Fibroblast of skin of back (primary cell): ENCODE measurements around the gene SULF2.
"Not testable (repeated sequence)": the region's sequence is repeated elsewhere in the genome, so short reads cannot be mapped to it uniquely, and the experiment has no call there.

Experiments
- DNase-seq: peaks from one replicate; pipeline ENCODE4 v3.0.0-alpha.2; 2013

SULF2 gene

DNA sequence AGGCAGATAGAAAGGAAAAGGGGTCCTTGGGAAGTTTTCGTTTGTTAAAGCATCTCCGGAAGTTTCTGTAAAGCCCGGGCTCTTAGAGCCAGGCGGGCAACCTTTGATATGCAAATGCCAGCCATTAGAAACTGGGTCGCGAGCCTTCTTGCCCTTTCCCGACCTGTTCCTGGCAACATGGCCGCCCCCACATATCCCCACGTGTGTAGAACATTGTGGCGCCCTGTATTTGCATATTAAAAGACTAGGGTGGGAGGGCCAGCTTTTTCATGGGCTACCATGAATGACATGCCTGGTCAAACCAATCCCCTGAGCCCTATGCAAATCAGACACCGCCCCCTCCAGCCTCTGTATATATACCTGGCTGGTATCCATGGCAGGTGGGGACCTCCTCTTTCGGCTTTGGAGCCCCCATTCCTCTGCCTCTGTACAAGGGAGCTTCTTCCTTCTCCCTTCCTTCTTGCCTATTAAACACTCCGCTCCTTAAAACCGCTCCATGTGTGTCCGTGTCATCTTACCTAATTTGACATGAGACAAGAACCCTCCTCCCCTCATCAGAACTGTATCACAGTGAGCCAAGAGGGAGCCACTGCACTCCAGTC is 19.0 kb upstream of the SULF2 start:
- DNase-seq: not testable (repeated sequence)

DNA sequence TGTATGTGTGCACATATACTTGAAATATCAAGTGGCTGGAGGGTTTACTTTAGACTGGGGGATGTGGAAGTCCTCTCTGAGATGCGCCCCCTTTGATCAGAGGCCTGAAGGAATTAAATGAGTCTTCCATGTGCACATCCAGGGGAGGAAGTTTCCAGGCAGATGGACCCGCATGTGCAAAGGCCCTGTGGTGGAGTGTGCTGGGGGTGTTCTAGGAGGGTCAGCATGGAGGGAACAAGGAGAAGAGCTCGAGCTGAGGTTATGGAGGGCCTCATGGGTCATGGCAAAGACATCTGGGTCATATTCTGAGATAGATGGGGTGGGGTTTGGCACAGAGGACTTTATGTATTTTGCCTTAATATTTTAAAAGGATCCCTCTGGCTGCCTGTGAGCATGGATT is 17.7 kb upstream of the SULF2 start:
- no peak for DNase-seq

DNA sequence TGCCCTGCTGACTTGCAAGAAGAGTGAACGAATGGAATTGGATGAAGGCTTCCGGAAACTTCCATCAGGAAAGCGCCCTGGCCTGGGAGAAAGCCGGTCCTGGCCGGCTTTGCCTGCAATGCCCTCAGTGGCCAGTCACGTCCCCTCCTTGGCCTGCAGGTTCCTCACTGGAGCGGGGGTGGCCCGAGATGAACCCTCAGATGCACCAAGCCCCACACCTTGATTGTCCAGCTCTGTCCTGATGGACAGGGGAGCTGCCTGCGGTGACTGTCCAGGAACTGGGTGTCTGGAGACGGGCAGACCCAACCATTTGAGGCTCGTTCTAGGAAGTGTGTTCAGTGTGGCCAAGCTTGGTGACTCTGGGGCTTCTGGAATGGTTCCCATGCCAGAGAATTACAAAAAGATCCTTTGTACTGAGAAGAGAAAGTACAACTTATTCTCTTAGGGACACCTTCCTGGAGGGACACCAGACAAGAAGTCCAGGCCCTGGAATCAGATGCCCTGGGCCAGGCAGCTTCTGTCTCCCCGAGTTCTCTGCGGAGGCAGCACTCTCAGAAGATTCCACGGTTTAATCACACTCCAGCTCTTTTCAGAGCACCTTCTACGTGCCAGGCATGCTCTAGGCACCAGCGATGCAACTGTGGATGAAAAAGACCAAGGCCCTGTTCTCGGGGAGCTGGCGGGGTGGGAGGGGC is 17.1 kb upstream of the SULF2 start:
- DNase-seq: no peak

DNA sequence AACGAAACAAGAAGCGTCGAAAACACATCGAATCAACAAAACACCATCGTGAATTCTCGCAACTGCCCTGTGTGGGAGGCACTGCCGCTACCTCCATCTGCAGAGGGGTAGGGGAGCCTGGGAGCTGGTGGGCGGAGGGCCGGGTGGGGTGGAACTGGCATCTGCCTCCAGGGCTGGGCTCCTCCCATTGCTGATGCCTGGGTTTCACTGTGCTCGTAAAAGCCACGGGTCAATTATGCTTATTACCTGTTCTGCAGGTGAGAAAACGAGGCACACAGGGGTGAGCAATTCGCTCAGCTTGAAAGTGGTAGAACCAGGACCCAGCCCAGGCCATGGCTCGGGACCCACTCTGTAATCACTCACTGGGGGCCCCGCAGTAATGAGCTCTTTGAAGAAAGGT is 16.5 kb upstream of the SULF2 start:
- no peak for DNase-seq

DNA sequence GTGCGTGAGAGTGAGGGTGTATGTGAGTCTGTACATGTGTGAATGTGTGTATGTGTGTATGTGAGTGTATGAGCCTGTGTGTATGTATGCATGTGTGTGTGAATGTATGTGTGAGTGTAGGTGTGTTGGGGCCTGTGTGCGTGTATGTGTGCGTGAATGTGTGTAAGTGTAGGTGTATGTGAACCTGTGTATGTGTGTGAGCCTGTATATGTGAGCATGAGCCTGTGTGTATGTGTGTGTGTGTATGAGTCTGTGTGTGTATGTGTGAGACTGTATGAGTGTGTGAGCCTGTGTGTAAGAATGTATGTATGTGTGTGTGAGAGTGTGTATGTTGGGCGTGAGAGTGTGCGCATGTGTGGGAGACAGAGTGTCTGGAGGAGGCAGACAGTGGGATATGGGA is 15.8 kb upstream of the SULF2 start:
- no peak for DNase-seq

DNA sequence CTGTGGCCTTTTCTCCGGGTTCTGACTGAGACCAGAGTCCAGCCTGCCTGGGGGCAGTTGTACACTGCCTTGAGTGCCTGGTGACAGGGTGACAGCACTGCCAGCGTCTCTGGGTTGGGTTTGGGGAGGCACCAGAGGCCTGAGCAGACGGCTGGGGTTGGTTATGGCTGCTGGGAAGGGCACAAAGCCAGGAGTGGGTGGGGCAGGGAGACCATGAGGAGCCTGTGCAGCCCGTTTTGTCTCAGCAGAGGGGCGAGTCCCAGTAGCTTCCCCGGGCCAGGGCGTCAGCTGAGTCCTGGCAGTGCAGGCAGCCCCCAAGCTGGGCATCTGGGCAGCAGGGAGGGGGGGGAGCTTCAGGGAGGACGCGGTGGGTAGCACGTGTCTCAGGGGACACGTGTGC is 15.3 kb upstream of the SULF2 start:
- DNase-seq: no peak

DNA sequence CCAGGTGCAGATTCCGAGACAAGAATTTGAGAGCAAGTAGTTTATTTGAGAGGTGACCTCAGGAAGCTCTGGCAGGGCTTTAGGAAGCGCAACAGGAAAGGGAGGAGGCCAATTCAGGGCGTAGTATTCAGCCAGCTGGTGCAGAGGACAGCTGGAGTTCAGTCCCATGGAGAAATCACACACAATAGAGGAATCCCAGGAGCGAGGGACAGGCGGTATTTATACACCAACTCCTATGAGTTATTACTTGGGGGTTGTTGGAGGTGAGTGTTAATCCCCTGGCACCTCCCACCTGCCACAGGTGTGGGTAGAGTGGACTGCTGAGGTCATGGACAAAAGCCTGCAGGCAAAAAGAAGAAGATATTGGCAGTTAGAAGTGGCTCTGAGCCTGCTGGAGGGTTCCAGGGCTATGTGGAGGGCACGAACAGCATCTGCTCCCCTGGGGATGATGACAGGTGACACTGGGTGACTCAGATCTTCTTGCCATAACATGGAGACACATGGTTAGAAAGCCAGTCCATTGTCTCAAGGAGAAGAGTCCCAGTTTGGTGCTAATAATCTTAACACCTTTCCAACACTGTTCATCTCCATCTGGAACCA is 13.9 kb upstream of the SULF2 start:
- DNase-seq: no peak

DNA sequence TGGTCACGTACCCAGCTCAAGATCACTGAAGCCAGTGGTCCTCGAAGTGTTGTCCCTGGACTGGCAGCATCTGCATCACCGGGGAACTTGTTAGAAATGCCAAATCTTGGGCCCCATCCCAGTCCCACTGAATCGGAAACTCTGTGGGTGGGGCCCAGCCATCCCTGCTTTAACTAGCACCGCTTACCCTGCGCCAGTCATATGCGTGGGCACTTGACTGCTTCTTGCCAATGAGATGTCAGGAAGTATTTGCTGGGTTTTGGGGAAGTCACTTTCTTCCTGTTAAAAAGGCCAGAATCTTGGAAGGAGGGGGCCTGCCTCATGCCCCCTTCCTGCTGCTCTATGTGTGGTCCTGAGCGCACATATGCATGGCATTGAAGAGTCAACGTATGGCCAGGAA is 11.7 kb upstream of the SULF2 start:
- no peak for DNase-seq

DNA sequence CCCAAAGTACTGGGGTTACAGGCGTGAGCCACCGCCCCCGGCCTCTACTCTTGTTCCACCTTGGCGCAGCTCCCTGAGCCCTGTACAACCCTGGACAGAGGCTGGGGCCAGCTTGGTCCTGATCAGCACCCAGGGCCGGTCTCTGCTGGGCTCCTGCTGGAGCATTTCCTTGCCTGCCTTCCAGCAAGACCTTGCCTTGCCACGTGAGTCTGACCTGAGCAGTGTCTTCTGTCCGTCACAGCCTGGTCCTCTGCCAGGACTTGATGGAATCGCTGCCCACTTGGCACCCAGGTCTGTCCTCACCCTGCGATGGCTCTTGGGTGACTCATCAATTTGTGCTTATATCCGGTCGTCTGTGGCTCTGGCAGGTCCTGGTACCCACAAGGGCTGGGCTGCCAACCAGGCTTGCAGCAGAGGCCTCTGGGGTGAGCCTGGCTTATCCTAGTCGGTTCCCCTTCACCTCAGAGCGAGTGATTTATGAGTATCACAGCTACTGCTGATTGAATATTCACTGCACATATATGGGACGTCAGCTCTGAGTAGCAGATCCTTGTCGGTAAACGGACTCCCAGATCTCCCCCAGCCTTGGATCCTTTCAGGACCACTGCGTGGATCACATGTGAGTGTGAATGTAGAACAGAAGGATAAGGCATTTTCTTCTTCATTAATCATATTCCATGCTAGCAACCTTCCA is 10.1 kb upstream of the SULF2 start:
- DNase-seq: no peak

DNA sequence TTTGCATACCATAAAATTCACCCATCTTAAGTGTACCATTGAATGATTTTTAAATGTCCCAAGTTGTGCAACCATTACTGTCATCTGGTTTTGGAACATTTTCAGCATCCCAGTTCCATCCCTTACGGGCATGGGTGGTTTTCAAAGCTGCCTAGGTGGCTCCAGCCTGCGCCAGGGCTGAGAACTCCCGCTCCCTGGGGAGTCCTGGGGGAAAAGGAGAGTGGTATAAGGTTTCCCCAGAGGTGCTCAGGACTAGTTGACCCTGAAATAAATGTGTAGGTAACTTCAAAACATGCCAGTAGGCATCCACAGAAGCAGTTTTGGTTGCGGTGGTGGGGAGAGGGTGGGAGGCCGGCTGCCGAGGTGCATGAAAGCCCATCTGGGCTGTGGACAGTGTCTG is 9.0 kb upstream of the SULF2 start:
- DNase-seq: not testable (repeated sequence)

DNA sequence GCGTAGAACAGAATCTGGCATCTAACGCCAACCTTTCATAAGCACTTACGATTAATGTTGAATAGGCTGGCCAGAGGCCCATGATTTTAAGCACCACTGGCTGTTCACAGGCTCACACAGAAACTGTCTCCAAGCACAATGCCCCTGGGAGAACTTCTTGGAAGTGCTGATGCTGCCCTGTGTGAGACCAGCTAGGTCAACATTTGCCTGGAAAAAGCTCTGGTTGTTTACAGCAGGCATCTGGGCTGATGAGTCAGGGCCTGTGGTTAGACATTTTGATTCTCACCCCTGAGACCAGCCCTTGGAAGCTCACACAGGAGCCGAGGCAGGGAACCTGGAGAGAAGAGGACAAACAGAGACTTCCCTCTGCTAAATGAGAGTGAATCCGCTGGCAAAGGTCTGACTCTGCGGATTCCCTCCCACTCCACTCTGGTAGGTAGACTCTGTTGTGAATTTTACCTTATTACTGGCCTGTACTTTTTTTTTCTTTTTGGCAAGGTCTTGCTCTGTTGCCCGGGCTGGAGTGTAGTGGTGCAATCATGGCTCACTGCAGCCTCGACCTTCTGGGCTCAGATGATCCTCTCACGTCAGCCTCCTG is 6.8 kb upstream of the SULF2 start:
- peak; percentile 96 for DNase-seq

DNA sequence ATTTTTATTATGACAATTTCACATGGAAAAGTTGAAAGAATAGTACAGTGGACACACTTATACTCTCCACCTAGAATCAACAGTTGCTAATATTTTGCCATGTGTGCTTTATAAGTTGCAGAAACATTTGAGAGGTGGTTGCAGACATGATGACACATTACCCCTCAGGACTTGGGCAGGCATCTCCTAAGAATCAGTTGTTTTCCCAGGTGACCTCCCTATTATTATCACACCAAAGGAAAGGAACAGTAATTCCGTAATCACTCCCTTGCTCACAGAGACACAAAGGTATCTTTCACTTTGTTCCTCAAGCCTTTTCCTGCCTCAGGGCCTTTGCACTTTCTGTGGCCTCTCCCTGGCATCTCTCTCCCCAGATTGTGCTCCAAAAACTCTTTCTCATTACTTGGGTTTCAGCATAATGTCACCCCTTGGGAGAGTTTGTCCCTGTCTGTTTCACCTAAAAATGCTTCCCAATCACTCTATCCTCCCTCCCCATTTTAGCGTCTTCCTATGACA is 5.9 kb upstream of the SULF2 start:
- DNase-seq: no peak

DNA sequence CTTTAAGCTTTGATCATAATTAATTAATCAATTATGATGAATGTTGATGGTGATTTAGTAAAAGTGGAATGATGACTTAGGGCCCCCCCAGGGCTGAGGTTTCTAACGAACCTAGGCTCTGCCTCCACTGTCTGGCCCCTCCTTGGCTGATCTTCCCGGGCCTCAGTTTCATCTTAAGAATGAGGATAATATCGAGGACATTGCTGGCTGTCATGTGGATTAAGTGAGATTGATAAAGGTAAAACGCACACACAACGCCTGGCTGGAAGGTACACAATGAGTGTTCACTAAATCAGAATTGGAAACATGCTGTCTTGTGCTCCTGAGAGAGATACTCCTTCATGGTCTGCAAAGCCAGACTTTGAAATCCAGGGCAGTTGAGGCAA is 5.3 kb upstream of the SULF2 start:
- DNase-seq: no peak

DNA sequence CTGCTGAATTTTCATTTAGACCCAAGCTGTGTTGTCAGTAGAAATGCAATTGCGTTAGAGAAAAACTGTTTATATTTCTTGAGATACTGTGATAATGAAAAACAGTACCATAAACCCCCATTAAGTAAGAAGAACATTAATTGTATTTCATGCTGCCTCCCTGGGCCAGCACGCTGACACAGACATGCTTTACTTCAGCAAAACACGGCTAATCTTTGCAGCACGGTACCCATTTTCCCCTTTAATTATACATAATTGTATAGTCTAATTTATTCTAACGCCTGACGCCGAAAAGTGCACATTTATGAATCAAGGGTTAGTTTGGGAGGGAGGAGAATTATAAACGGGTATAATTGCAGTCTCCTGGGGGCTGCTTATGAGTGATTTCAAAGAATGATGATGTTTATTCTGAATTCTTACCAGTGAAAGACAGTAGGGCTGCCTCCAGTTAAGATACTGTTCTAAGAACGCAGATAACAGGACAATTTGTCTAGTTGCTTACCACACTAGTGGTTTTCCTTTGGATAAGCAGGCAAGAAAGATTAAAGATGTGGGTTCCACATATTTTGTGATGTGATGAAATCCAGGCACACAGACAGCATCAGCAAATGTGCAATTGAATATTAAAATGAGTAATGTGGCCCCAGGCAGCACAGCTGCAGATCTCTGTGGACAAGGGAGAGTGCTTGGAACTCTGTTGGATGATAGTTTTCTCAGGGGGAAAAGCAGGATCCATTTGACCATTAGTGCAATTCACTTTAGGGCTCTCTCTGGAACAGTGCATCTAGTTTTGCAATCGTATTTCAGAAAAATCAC is 4.7 kb upstream of the SULF2 start:
- DNase-seq: peak; percentile 49

DNA sequence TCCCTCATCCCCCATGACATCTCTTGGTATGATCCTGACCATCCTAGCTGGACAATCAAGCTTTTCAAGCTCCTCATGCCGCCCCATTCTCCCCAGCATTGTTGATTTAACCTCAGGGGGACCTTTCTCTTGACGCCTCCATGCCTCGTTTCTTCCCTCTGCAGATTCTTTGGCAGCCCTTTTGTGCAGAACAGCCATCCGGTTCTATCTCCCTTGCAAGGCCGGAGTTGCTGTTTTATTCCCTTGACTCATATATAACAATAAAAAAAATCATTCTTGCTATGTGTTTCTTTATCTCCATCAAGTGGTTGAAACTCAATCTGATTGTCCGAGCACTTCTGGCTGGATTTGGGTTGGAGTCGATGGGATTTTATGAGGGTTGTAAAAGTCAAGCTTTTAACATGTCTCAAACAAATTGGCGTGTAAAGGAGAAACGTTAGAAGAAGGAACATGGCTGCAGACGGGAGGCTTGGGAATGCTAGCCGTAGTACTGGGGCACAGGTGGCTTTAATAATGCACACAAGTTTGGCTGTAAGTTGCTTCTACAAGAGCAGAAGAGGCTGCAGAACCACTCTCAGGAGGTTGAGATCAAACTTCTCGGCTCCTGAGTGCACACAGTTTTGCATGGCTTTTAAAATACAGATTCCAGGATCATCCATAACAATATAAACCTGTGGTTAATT is 3.9 kb upstream of the SULF2 start:
- no peak for DNase-seq

DNA sequence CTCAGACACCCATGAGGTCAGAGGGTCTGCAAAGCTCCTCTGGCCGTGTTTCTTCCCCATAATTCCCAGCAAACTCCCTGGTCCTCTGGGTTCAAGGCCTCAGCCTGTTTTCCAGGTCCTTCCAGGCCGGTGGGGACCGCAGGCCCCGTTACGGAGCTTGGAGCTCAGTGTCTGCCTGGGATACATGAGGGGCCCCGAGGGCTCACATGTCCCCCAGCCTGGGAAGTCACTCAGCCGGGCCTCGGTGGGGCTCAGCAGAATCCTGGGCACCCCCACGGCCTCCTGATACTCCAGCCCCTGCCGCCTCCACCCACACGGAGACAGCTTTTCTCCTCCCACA is 3.4 kb upstream of the SULF2 start:
- no peak for DNase-seq

DNA sequence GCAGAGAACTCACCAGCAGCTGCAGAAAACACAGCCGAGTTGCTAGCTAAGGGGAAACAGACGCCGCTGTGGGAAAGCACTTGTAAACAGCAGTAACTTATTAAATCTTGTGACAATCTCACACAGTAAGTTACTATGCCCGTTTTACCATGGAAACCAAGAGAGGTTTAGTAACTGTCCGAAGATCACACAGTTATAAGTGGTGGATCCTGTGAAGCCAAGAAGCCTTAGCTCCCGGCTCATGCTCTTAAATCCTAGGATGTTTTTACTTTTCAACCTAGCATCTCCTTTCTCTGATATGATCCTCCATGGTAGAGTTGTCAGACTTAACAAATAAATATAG is 1.5 kb upstream of the SULF2 start:
- DNase-seq: no peak

DNA sequence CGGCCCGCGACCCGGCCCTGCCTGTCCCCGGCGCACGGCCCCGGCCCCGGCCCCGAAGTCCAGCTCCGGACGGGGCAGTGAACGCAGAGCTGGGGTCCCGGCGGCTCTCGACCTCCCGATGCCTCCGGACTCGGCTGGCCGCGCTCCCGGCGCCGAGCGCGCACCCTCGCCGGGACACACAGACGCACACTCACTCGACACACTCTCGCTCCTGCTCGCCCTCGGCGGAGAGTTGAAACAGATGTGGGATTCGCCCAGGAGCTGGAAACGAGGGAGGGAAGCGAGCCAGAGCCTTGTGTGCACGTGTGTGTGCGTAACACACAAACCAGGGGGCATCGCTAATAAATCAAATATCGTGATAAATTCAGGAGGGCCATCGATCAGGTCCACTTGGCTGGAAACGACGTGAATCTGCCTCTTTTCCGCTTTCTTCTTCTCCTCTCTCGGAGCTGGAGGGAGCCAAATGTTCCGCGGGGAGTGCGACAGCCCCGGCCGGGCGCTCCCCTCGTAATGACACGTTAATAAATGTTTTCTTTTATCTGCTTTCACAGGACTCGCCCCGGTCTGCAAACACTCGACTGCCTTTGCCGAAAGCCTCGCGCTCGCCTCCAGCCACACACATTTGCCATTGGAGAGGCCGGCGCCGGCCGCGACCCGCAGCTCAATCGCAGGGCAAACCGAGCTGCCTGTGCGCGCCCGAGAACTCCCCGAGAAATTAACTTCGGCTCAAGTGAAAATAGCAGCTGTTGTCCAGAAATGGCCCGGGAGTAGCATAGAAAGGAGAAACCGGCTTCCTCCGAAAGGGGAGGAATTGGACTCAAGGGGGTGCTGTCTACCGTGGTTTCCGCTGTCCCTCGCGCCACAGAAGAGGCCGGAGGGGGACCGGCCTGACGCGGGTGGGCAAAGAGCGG is 828 bp upstream of the SULF2 start:
- peak; percentile 84 for DNase-seq

DNA sequence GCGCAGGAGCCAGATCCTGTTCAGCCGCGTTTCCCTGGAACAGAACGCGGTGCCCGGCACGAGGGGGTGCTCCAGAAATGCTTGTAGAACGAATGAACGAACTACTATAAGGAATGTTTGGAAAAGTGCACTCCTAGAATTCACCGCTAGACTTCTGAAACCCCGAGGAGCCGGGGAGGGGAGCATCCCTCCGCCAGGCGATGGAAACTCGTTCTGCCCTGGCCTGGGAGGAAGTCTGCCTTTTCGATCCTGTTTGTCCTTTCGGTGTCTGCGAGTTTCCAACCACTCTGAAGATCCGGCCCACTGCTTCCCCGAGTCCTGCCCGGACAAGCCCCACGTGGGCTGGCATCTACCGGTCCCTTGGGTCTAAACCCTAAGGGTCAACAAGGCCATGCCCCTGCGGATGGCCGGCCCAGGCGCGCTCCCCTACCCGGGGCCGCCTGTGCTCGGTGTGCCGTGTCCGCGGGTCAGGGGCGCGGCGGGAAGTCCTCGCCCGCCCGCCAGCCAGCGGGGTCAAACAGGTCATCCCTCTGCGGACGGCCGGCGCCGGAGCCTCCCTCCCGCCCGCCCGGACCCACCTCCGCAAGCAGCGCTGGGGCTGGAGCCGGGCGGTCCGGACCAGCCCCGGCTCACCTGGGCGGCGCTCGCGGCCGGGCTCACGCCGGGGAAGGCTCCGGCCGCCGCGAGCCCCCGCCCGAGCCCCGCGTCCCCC is 526 bp downstream of the SULF2 start:
- DNase-seq: peak; percentile 57
